KMS-11 (cell line): Measurements from ENCODE around the gene TMEM204.

Experiments
- H2AFZ ChIP-seq: fragments of 200-600 bp; sonication (generic); 2 replicates; pipeline ENCODE4 v1.6.1; 2016; ENCODE audit warnings: antibody characterized with exemption, mixed run types, low read depth
- H3K27ac ChIP-seq: fragments of 200-600 bp; sonication (generic); 2 replicates; pipeline ENCODE4 v1.6.1; 2016; ENCODE audit warnings: mild to moderate bottlenecking, mixed run types
- H3K27me3 ChIP-seq: fragments of 200-600 bp; sonication (generic); 2 replicates; pipeline ENCODE4 v1.6.1; 2017; ENCODE audit warnings: mild to moderate bottlenecking, low read depth, mixed run types, moderate library complexity; ENCODE audit not compliant: insufficient read depth
- H3K36me3 ChIP-seq: fragments of 200-600 bp; sonication (generic); 2 replicates; pipeline ENCODE4 v1.6.1; 2017; ENCODE audit warnings: mild to moderate bottlenecking, mixed run types; ENCODE audit not compliant: insufficient read depth
- H3K4me1 ChIP-seq: fragments of 200-600 bp; sonication (generic); 2 replicates; pipeline ENCODE4 v1.6.1; 2016; ENCODE audit warnings: mild to moderate bottlenecking, low read depth, mixed run types; ENCODE audit not compliant: poor library complexity, severe bottlenecking
- H3K4me2 ChIP-seq: fragments of 200-600 bp; sonication (generic); 2 replicates; pipeline ENCODE4 v1.7.0; 2016; ENCODE audit warnings: mild to moderate bottlenecking, mixed run types
- H3K4me3 ChIP-seq: fragments of 200-600 bp; sonication (generic); IDR thresholded peaks from 2 replicates; pipeline ENCODE4 v1.6.1; 2017; ENCODE audit warnings: low read depth, low read length, mixed read lengths; ENCODE audit not compliant: insufficient read depth
- H3K79me2 ChIP-seq: fragments of 200-600 bp; sonication (generic); 2 replicates; pipeline ENCODE4 v1.6.1; 2016; ENCODE audit warnings: low read depth, mixed run types; ENCODE audit not compliant: insufficient read depth
- H3K9ac ChIP-seq: fragments of 200-600 bp; sonication (generic); 2 replicates; pipeline ENCODE4 v1.6.1; 2016; ENCODE audit warnings: mild to moderate bottlenecking, mixed run types
- H4K20me1 ChIP-seq: fragments of 200-600 bp; sonication (generic); 2 replicates; pipeline ENCODE4 v1.6.1; 2016; ENCODE audit warnings: mild to moderate bottlenecking, mixed run types; ENCODE audit not compliant: insufficient read depth
- CTCF ChIP-seq: fragments of 200-600 bp; sonication (generic); conservative IDR thresholded peaks from 2 replicates; pipeline ENCODE4 v1.6.1; 2017; ENCODE audit warnings: low read depth, mild to moderate bottlenecking, antibody characterized with exemption, low read length, moderate library complexity, mixed read lengths

TMEM204 gene

GRCh38 chr16:1542166-1542500 lies 8.7 kb downstream of the TMEM204 start:
- no peak overlapping the region for H2AFZ ChIP-seq
- H3K4me2 ChIP-seq, result no peak overlapping the region
- TF ChIP-seq CTCF, result no peak
- H3K4me3 ChIP-seq, result no peak overlapping the region
- no peaks in the 10 kb centered on the region for H3K36me3 ChIP-seq
- no peaks in the 10 kb centered on the region for H3K27me3 ChIP-seq
- H3K27ac ChIP-seq, result no peak overlapping the region
- no peaks in the 10 kb centered on the region for H4K20me1 ChIP-seq
- H3K79me2 ChIP-seq, result no peaks in the 10 kb centered on the region
- no peak overlapping the region for H3K9ac ChIP-seq
- H3K4me1 ChIP-seq, result no peaks in the 10 kb centered on the region

- Histone ChIP-seq H2AFZ (no peak overlapping the region), H3K4me2 (no peak overlapping the region), H3K36me3 (no peaks in the 10 kb centered on the region), H3K27ac (no peak overlapping the region), H3K4me1 (no peaks in the 10 kb centered on the region), H3K9ac (no peak overlapping the region), H3K27me3 (no peaks in the 10 kb centered on the region), H4K20me1 (no peaks in the 10 kb centered on the region), H3K79me2 (no peaks in the 10 kb centered on the region), H3K4me3 (no peak overlapping the region)
- TF ChIP-seq CTCF, result no peak
Observed at GRCh38 chr16:1542533-1542932, 9.1 kb downstream of the TMEM204 start.

GRCh38 chr16:1543085-1543896 lies 9.8 kb downstream of the TMEM204 start:
- Histone ChIP-seq H3K9ac (no peak overlapping the region), H3K27ac (no peak overlapping the region), H2AFZ (no peak overlapping the region), H3K36me3 (no peaks in the 10 kb centered on the region), H3K4me2 (no peak overlapping the region), H3K4me1 (no peaks in the 10 kb centered on the region), H3K4me3 (no peak overlapping the region), H3K27me3 (no peaks in the 10 kb centered on the region), H3K79me2 (no peaks in the 10 kb centered on the region), H4K20me1 (no peaks in the 10 kb centered on the region)
- no peak for TF ChIP-seq CTCF

- no peak overlapping the region for H3K9ac ChIP-seq
- H3K79me2 ChIP-seq, result no peaks in the 10 kb centered on the region
- H3K4me2 ChIP-seq, result no peak overlapping the region
- no peak overlapping the region for H3K4me3 ChIP-seq
- no peaks in the 10 kb centered on the region for H4K20me1 ChIP-seq
- H3K27me3 ChIP-seq, result no peaks in the 10 kb centered on the region
- no peak for TF ChIP-seq CTCF
- H2AFZ ChIP-seq, result no peak overlapping the region
- H3K36me3 ChIP-seq, result no peaks in the 10 kb centered on the region
- H3K4me1 ChIP-seq, result no peaks in the 10 kb centered on the region
- no peak overlapping the region for H3K27ac ChIP-seq
Observed at GRCh38 chr16:1545044-1546040, 11.9 kb downstream of the TMEM204 start.
